GM19238 (cell line): ENCODE measurements around the gene TSPAN18.

Experiments used
- DNase-seq: peaks from one replicate; pipeline ENCODE4 v3.0.0; 2011; ENCODE audit warnings: low spot score; ENCODE audit not compliant: insufficient read length

The TSPAN18 gene

GRCh38 chr11:44726283-44727113 is at the start of gene TSPAN18:
Gene TSPAN18 (plus strand): TSS chr11:44726962. CDS start chr11:44906417, 179,455 bp downstream.
- DNase-seq, result peak; percentile 77

- no peak for DNase-seq
Observed at GRCh38 chr11:44680982-44681597, 45.7 kb upstream of the TSPAN18 start.

- no peak for DNase-seq
Observed at GRCh38 chr11:44681698-44682097, 45.1 kb upstream of the TSPAN18 start.

- no peak for DNase-seq
Observed at GRCh38 chr11:44684859-44685281, 41.9 kb upstream of the TSPAN18 start.

- no peak for DNase-seq
Observed at GRCh38 chr11:44687388-44687787, 39.4 kb upstream of the TSPAN18 start.

- no peak for DNase-seq
Observed at GRCh38 chr11:44689265-44689664, 37.5 kb upstream of the TSPAN18 start.

- no peak for DNase-seq
Observed at GRCh38 chr11:44690651-44691050, 36.1 kb upstream of the TSPAN18 start.

- DNase-seq, result no peak
Observed at GRCh38 chr11:44692460-44692859, 34.3 kb upstream of the TSPAN18 start.

GRCh38 chr11:44693654-44694119 is 33.1 kb upstream of the TSPAN18 start:
- DNase-seq, result no peak

- DNase-seq, result no peak
Observed at GRCh38 chr11:44694443-44694842, 32.3 kb upstream of the TSPAN18 start.

- no peak for DNase-seq
Observed at GRCh38 chr11:44695169-44695833, 31.5 kb upstream of the TSPAN18 start.

- no peak for DNase-seq
Observed at GRCh38 chr11:44698252-44698912, 28.4 kb upstream of the TSPAN18 start.

- DNase-seq, result no peak
Observed at GRCh38 chr11:44699497-44700408, 27.0 kb upstream of the TSPAN18 start.

GRCh38 chr11:44701276-44701675 is 25.5 kb upstream of the TSPAN18 start:
- no peak for DNase-seq

- no peak for DNase-seq
Observed at GRCh38 chr11:44702889-44703288, 23.9 kb upstream of the TSPAN18 start.

GRCh38 chr11:44707094-44707493 is 19.7 kb upstream of the TSPAN18 start:
- no peak for DNase-seq

- DNase-seq, result no peak
Observed at GRCh38 chr11:44708009-44708408, 18.8 kb upstream of the TSPAN18 start.

- no peak for DNase-seq
Observed at GRCh38 chr11:44708523-44709280, 18.1 kb upstream of the TSPAN18 start.

GRCh38 chr11:44709281-44709562 is 17.5 kb upstream of the TSPAN18 start:
- DNase-seq, result no peak

GRCh38 chr11:44709966-44710365 is 16.8 kb upstream of the TSPAN18 start:
- no peak for DNase-seq
